IMR-90 (cell line): Measurements from ENCODE around the gene LRRC15. TPM values are rescaled to one million over a fixed set of nuclear protein-coding genes. Genes with fewer than 3 reads are reported as not detected.
A peak's percentile ranks its signal among the peaks of the same experiment; 100 is the strongest.

Experiments used
- ATAC-seq: fragments of 200-7000 bp; cut with Tn5 transposase; 2 replicates; pipeline ENCODE4 v1.9.1; 2020; ENCODE audit warnings: low read depth, mild to moderate bottlenecking, moderate library complexity
- BruUV-seq: library from RNA; stranded (reverse); fragments of 400-500 nt; replicated peaks from 2 replicates; lab custom pipeline; 2021; lab: Mats Ljungman, UMichigan
- CTCF ChIA-PET: fragments of 300-600 bp; formaldehyde crosslinking; extraction: SDS; loops from one replicate; lab custom pipeline; 2021; ENCODE audit warnings: antibody characterized with exemption; lab: Yijun Ruan, JAX
- POLR2A ChIA-PET: fragments of 300-600 bp; sonication (Branson Sonifier 250); formaldehyde crosslinking; loops from one replicate; lab custom pipeline; 2022; ENCODE audit warnings: antibody characterized with exemption; ENCODE audit not compliant: unreplicated experiment; lab: Charles Lee
- DNase-seq: peaks from one replicate; pipeline ENCODE4 v3.0.0; 2013
- H2AFZ ChIP-seq: replicated peaks from 2 replicates; pipeline ENCODE3; 2013; ENCODE audit warnings: low read length, mild to moderate bottlenecking; ENCODE audit not compliant: poor library complexity
- H2AK5ac ChIP-seq: 2 replicates; pipeline ENCODE4 v1.6.1; 2013; ENCODE audit warnings: low read depth, low read length, inconsistent platforms
- H2AK9ac ChIP-seq: replicated peaks from 2 replicates; pipeline ENCODE3; 2013; ENCODE audit warnings: mild to moderate bottlenecking, low read depth, low read length, moderate library complexity; ENCODE audit not compliant: poor library complexity
- H2BK120ac ChIP-seq: 2 replicates; pipeline ENCODE4 v1.6.1; 2013; ENCODE audit warnings: low read depth, low read length, inconsistent platforms
- H2BK15ac ChIP-seq: 3 replicates; pipeline ENCODE4 v1.6.1; 2013; ENCODE audit warnings: low read depth, low read length, inconsistent platforms
- H2BK20ac ChIP-seq: 2 replicates; pipeline ENCODE4 v1.6.1; 2013; ENCODE audit warnings: low read depth, mild to moderate bottlenecking, inconsistent platforms, low read length, moderate library complexity
- H2BK5ac ChIP-seq: 2 replicates; pipeline ENCODE4 v1.6.1; 2013; ENCODE audit warnings: mild to moderate bottlenecking, low read depth, low read length, inconsistent platforms; ENCODE audit not compliant: poor library complexity, severe bottlenecking
- H3K14ac ChIP-seq: replicated peaks from 2 replicates; pipeline ENCODE4 v1.6.1; 2013; ENCODE audit warnings: low read depth, low read length, inconsistent platforms
- H3K18ac ChIP-seq: 2 replicates; pipeline ENCODE4 v1.6.1; 2013; ENCODE audit warnings: low read depth, low read length, control low read depth
- H3K23ac ChIP-seq: 2 replicates; pipeline ENCODE4 v1.6.1; 2013; ENCODE audit warnings: low read depth, low read length, inconsistent platforms
- H3K27ac ChIP-seq: 2 replicates; pipeline ENCODE4 v1.5.1; 2013; ENCODE audit warnings: mild to moderate bottlenecking, control low read depth, low read length; ENCODE audit not compliant: insufficient read depth
- H3K27me3 ChIP-seq: 2 replicates; pipeline ENCODE4 v1.6.1; 2013; ENCODE audit warnings: low read length; ENCODE audit not compliant: control insufficient read depth, insufficient read depth
- H3K36me3 ChIP-seq: 2 replicates; pipeline ENCODE4 v1.6.1; 2013; ENCODE audit warnings: low read length, mixed read lengths; ENCODE audit not compliant: control insufficient read depth, insufficient read depth
- H3K4ac ChIP-seq: 2 replicates; pipeline ENCODE4 v1.6.1; 2013; ENCODE audit warnings: low read depth, low read length, inconsistent platforms
- H3K4me1 ChIP-seq: 2 replicates; pipeline ENCODE4 v1.6.1; 2013; ENCODE audit warnings: low read length, mixed read lengths; ENCODE audit not compliant: control insufficient read depth, insufficient read depth
- H3K4me2 ChIP-seq: 2 replicates; pipeline ENCODE4 v1.6.1; 2013; ENCODE audit warnings: low read depth, mild to moderate bottlenecking, control low read depth, low read length, moderate library complexity
- H3K4me3 ChIP-seq: 2 replicates; pipeline ENCODE4 v1.5.1; 2013; ENCODE audit warnings: low read depth, mild to moderate bottlenecking, control low read depth, low read length, moderate library complexity; ENCODE audit not compliant: insufficient read depth
- H3K56ac ChIP-seq: 2 replicates; pipeline ENCODE4 v1.6.1; 2013; ENCODE audit warnings: low read length, inconsistent platforms; ENCODE audit not compliant: insufficient read depth; ENCODE audit errors: extremely low read depth
- H3K79me1 ChIP-seq, 2 experiments: 2 replicates each; pipeline ENCODE4 v1.6.1; 2013; ENCODE audit warnings: low read length in 2 of 2, inconsistent platforms in 1 of 2, low read depth in 1 of 2
- H3K9ac ChIP-seq: 2 replicates; pipeline ENCODE4 v1.6.1; 2013; ENCODE audit warnings: low read depth, low read length, control low read depth
- H3K9me1 ChIP-seq: 2 replicates; pipeline ENCODE4 v1.6.1; 2013; ENCODE audit warnings: low read length, inconsistent platforms; ENCODE audit not compliant: insufficient read depth
- H3K9me3 ChIP-seq: 2 replicates; pipeline ENCODE4 v1.6.1; 2013; ENCODE audit warnings: low read length; ENCODE audit not compliant: control insufficient read depth, insufficient read depth
- H4K20me1 ChIP-seq: 2 replicates; pipeline ENCODE4 v1.6.1; 2013; ENCODE audit warnings: low read length, inconsistent platforms; ENCODE audit not compliant: insufficient read depth
- H4K5ac ChIP-seq: 2 replicates; pipeline ENCODE4 v1.6.1; 2013; ENCODE audit warnings: mild to moderate bottlenecking, low read depth, low read length, control low read depth
- H4K8ac ChIP-seq, 2 experiments: 2 replicates each; pipeline ENCODE4 v1.6.1; 2013; ENCODE audit warnings: low read depth in 2 of 2, low read length in 2 of 2, control low read depth in 1 of 2, inconsistent platforms in 1 of 2
- H4K91ac ChIP-seq: 2 replicates; pipeline ENCODE4 v1.6.1; 2013; ENCODE audit warnings: low read depth, low read length, inconsistent platforms; ENCODE audit not compliant: insufficient read depth
- BHLHE40 ChIP-seq: fragments of 150-350 bp; IDR thresholded peaks from 2 replicates; pipeline ENCODE4 v1.6.1; 2016; ENCODE audit warnings: mild to moderate bottlenecking, low read depth, low read length
- CEBPB ChIP-seq: IDR thresholded peaks from 2 replicates; pipeline ENCODE4 v1.6.1; 2012; ENCODE audit warnings: low read depth, low read length, improper control_type of control experiment
- FOS ChIP-seq: fragments of 150-350 bp; IDR thresholded peaks from 2 replicates; pipeline ENCODE4 v1.6.1; 2016; ENCODE audit warnings: low read depth, low read length
- MAZ ChIP-seq: IDR thresholded peaks from 2 replicates; pipeline ENCODE4 v1.6.1; 2012; ENCODE audit warnings: low read depth, mild to moderate bottlenecking, low read length, improper control_type of control experiment, moderate library complexity, borderline replicate concordance
- MXI1 ChIP-seq: IDR thresholded peaks from 2 replicates; pipeline ENCODE4 v1.6.1; 2012; ENCODE audit warnings: low read depth, mild to moderate bottlenecking, low read length, moderate library complexity, borderline replicate concordance
- POLR2A ChIP-seq: IDR thresholded peaks from 2 replicates; pipeline ENCODE4 v1.6.1; 2012; ENCODE audit warnings: mild to moderate bottlenecking, low read depth, low read length
- RAD21 ChIP-seq: IDR thresholded peaks from 2 replicates; pipeline ENCODE4 v1.6.1; 2012; ENCODE audit warnings: low read length, improper control_type of control experiment
- RCOR1 ChIP-seq: IDR thresholded peaks from 2 replicates; pipeline ENCODE4 v1.6.1; 2012; ENCODE audit warnings: mild to moderate bottlenecking, low read length, improper control_type of control experiment; ENCODE audit not compliant: insufficient replicate concordance
- RFX5 ChIP-seq: IDR thresholded peaks from 2 replicates; pipeline ENCODE4 v1.8.0; 2012; ENCODE audit warnings: low read depth, mild to moderate bottlenecking, low read length, moderate library complexity
- SMC3 ChIP-seq: fragments of 150-350 bp; IDR thresholded peaks from 2 replicates; pipeline ENCODE4 v1.6.1; 2016; ENCODE audit warnings: low read depth, mild to moderate bottlenecking, antibody characterized with exemption, low read length, moderate library complexity
- WGBS, 2 experiments: methylation state at CpG; one replicate each; pipeline versions ENCODE4 v1.1.5 to v1.1.7; 2013; ENCODE audit warnings: missing lambda C conversion rate in 2 of 2; ENCODE audit not compliant: insufficient read length in 1 of 2; ENCODE audit errors: extremely low coverage in 2 of 2; 5-methylcytosine and 5-hydroxymethylcytosine counted together
- dilution Hi-C: fragments of 300-500 bp; cut with HindIII; formaldehyde crosslinking; loops from one replicate; pipeline ENCODE4 v1.14.3; 2018; ENCODE audit warnings: low sequenced_read_pairs; ENCODE audit not compliant: unreplicated experiment
- in situ Hi-C: fragments of 300-500 bp; cut with MboI; formaldehyde crosslinking; loops from 3 replicates; pipeline ENCODE4 v1.14.3; 2019; ENCODE audit warnings: low sequenced_read_pairs, inconsistent platforms, mixed read lengths
- intact Hi-C: fragments of 100-400 bp; cut with micrococcal nuclease; formaldehyde crosslinking; loops from 2 replicates; pipeline ENCODE4 v1.10.0; 2022
- polyA plus RNA-seq, 3 experiments: library from polyadenylated mRNA; depleted of rRNA; stranded (reverse); fragments of >200 nt; gene quantifications; 2 replicates each; pipeline ENCODE4 v1.2.3, GENCODE V29; 2012; ENCODE audit warnings: low replicate concordance in 1 of 3
- total RNA-seq: library from RNA; depleted of rRNA; stranded (reverse); fragments of >200 nt; gene quantifications from 2 replicates; pipeline ENCODE4 v1.2.3, GENCODE V29; 2012
- TF ChIP-seq, protein P1 (sequence below): fragments of 150-350 bp; IDR thresholded peaks from 2 replicates; pipeline ENCODE4 v1.6.1; 2017; ENCODE audit warnings: mild to moderate bottlenecking, antibody characterized with exemption, low read length, low read depth
- TF ChIP-seq, protein P2 (sequence below): fragments of 150-350 bp; IDR thresholded peaks from 2 replicates; pipeline ENCODE4 v1.6.1; 2016; ENCODE audit warnings: low read depth, mild to moderate bottlenecking, low read length, moderate library complexity, borderline replicate concordance
- TF ChIP-seq, protein P3 (sequence below): conservative IDR thresholded peaks from 2 replicates; pipeline ENCODE4 v1.5.1; 2012; ENCODE audit warnings: mild to moderate bottlenecking, low read depth, low read length, improper control_type of control experiment

The LRRC15 gene
- total and polyA plus RNA-seq, 2 of the 4 experiments (the other 2 are of a cell fraction), result 2.5 to 9.0 TPM

DNA sequence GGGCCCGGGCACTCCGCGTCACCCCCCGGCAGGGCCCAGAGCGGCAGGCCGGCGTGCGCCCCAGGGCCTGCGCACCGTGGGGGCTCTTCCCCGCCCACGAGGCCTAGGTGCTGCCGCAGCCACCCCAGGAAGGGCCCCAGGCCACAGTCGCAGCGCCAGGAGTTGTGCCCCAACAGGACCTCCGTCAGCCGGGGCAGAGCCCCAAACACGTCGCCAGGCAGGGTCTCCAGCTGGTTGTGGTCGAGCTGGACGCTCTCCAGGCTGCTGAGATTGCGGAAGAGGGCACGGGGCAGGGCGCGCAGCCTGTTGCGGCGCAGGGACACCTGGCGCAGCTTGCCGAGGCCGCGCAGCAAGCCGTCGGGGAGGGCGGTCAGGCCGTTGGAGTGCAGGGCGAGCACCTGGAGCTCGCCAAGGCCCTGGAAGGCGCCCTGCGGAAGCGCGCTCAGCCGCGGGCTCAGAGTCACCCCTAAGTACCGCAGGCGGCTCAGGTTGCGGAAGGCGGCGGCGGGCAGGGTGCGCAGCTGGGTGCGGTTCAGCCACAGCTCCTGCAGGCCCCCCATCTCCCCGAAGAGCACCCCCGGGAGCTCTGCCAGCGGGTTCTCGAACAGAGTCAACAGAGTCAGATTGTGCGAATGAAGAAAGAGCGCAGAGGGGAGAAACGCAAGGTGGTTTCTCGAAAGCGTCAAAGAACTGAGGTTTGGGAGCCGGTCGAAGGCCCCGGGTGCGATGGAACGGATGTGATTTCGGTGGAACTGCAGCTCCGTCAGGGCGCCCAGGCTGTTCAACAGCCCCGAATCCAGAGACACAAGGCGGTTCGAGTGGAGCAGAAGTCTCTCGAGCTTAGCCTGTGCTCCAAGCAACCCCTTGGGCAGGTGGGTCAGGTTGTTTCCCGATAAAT lies 27.6 kb upstream of the LRRC15 start:
- Histone ChIP-seq H3K56ac (no peak overlapping the region), H3K4me1 (peaks cover 9% of the 10 kb centered on the region), H4K8ac (no peak overlapping the region), H3K4me2 (no peak overlapping the region), H3K14ac (no peak overlapping the region), H4K91ac (no peak overlapping the region), H3K9me3 (no peaks in the 10 kb centered on the region; the same call in 1 of the 2 replicates), H3K9me1 (0 out of 2 replicates have a peak, but pooled peaks cover 3% of the 10 kb centered on the region), H4K5ac (no peak overlapping the region; the same call in 1 of the 2 replicates), H2BK15ac (no peak overlapping the region), H3K79me1 (no peaks in the 10 kb centered on the region), H3K27ac (no peak overlapping the region), H2AK5ac (no peak overlapping the region), H2AFZ (peak overlapping the region; percentile 61), H3K36me3 (no peaks in the 10 kb centered on the region), H2AK9ac (no peak overlapping the region), H2BK20ac (no peak overlapping the region), H3K18ac (no peak overlapping the region; the same call in 1 of the 2 replicates), H2BK120ac (no peak overlapping the region), H3K4ac (peak overlapping the region; percentile 16; the same call in 1 of the 2 replicates), H3K4me3 (no peak overlapping the region), H3K27me3 (peaks cover 18% of the 10 kb centered on the region), H2BK5ac (no peak overlapping the region), H3K23ac (no peak overlapping the region), H3K9ac (no peak overlapping the region), H4K20me1 (no peaks in the 10 kb centered on the region; the same call in 1 of the 2 replicates)
- no peak for ATAC-seq
- TF ChIP-seq RFX5 (no peak), CEBPB (no peak), RAD21 (no peak), FOS (no peak), BHLHE40 (no peak), MAZ (no peak), MXI1 (no peak), SMC3 (no peak), RCOR1 (no peak), POLR2A (no peak)
- TF ChIP-seq, protein P1, sequence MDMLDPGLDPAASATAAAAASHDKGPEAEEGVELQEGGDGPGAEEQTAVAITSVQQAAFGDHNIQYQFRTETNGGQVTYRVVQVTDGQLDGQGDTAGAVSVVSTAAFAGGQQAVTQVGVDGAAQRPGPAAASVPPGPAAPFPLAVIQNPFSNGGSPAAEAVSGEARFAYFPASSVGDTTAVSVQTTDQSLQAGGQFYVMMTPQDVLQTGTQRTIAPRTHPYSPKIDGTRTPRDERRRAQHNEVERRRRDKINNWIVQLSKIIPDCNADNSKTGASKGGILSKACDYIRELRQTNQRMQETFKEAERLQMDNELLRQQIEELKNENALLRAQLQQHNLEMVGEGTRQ, result no peak
- TF ChIP-seq, protein P2, sequence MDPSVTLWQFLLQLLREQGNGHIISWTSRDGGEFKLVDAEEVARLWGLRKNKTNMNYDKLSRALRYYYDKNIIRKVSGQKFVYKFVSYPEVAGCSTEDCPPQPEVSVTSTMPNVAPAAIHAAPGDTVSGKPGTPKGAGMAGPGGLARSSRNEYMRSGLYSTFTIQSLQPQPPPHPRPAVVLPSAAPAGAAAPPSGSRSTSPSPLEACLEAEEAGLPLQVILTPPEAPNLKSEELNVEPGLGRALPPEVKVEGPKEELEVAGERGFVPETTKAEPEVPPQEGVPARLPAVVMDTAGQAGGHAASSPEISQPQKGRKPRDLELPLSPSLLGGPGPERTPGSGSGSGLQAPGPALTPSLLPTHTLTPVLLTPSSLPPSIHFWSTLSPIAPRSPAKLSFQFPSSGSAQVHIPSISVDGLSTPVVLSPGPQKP, result no peak
- TF ChIP-seq, protein P3, sequence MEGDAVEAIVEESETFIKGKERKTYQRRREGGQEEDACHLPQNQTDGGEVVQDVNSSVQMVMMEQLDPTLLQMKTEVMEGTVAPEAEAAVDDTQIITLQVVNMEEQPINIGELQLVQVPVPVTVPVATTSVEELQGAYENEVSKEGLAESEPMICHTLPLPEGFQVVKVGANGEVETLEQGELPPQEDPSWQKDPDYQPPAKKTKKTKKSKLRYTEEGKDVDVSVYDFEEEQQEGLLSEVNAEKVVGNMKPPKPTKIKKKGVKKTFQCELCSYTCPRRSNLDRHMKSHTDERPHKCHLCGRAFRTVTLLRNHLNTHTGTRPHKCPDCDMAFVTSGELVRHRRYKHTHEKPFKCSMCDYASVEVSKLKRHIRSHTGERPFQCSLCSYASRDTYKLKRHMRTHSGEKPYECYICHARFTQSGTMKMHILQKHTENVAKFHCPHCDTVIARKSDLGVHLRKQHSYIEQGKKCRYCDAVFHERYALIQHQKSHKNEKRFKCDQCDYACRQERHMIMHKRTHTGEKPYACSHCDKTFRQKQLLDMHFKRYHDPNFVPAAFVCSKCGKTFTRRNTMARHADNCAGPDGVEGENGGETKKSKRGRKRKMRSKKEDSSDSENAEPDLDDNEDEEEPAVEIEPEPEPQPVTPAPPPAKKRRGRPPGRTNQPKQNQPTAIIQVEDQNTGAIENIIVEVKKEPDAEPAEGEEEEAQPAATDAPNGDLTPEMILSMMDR, result no peak
- BruUV-seq, result no TSS peak
- WGBS, 2 experiments, result 31% methylated on average over 50 of the region's 73 CpGs; no CpG with 5 or more reads in 1 of the 2 experiments
- CTCF ChIA-PET, result interaction anchor here (0.6 to 1.8 kb wide), 2 partner anchors 25 to 54 kb away, joined by 3 to 5 read pairs; no protein-coding TSS in a partner anchor
- DNase-seq, result no peak
- in situ Hi-C loops, result no loop called here
- dilution Hi-C loops, result no loop called here
- intact Hi-C loops, result no loop called here
- POLR2A ChIA-PET, result no interaction called here
